ENCODE measurements around the gene CLDN20.

- TF ChIP-seq CTCF (IDR thresholded peaks at IDR 0.05; ENCODE audit: control extremely low read depth in 1 of 3, insufficient read depth in 1 of 3, low read depth in 1 of 3, low read length in 3 of 3) (no peak), POLR2AphosphoS5 (IDR thresholded peaks at IDR 0.05; ENCODE audit: low read depth, low read length) (no peak), TCF12 (IDR thresholded peaks at IDR 0.05; ENCODE audit: low read depth, low read length) (no peak), SUZ12 (IDR thresholded peaks at IDR 0.05; ENCODE audit: low read length) (no peak), FOSL1 (IDR thresholded peaks at IDR 0.05; ENCODE audit: insufficient read depth, low read depth, low read length) (no peak), RBBP5 (IDR thresholded peaks at IDR 0.05; ENCODE audit: borderline replicate concordance, low read depth, low read length) (no peak), EZH2 (IDR thresholded peaks at IDR 0.05; ENCODE audit: low read depth, low read length, severe bottlenecking) (no peak), E2F6 (IDR thresholded peaks at IDR 0.05) (no peak)
- TF ChIP-seq, protein P1, sequence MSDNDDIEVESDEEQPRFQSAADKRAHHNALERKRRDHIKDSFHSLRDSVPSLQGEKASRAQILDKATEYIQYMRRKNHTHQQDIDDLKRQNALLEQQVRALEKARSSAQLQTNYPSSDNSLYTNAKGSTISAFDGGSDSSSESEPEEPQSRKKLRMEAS (IDR thresholded peaks at IDR 0.05): no peak
Observed at GRCh38 chr6:155278319-155279049, 14.7 kb downstream of the CLDN20 start.

All from H1 (cell line).